Stimulated activated CD8-positive, alpha-beta memory T cell treated with anti-CD3 and anti-CD28 coated beads, Interleukin-12 subunit alpha, Interleukin-12 subunit beta, amount 100 ng/mL, for 24 hours (primary cell): Measurements from ENCODE around the gene ST8SIA4.

Source experiments
- DNase-seq: peaks from one replicate; pipeline ENCODE4 v3.0.0-alpha.2; 2020; ENCODE audit errors: extremely low read depth

Gene ST8SIA4, protein sequence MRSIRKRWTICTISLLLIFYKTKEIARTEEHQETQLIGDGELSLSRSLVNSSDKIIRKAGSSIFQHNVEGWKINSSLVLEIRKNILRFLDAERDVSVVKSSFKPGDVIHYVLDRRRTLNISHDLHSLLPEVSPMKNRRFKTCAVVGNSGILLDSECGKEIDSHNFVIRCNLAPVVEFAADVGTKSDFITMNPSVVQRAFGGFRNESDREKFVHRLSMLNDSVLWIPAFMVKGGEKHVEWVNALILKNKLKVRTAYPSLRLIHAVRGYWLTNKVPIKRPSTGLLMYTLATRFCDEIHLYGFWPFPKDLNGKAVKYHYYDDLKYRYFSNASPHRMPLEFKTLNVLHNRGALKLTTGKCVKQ

DNA sequence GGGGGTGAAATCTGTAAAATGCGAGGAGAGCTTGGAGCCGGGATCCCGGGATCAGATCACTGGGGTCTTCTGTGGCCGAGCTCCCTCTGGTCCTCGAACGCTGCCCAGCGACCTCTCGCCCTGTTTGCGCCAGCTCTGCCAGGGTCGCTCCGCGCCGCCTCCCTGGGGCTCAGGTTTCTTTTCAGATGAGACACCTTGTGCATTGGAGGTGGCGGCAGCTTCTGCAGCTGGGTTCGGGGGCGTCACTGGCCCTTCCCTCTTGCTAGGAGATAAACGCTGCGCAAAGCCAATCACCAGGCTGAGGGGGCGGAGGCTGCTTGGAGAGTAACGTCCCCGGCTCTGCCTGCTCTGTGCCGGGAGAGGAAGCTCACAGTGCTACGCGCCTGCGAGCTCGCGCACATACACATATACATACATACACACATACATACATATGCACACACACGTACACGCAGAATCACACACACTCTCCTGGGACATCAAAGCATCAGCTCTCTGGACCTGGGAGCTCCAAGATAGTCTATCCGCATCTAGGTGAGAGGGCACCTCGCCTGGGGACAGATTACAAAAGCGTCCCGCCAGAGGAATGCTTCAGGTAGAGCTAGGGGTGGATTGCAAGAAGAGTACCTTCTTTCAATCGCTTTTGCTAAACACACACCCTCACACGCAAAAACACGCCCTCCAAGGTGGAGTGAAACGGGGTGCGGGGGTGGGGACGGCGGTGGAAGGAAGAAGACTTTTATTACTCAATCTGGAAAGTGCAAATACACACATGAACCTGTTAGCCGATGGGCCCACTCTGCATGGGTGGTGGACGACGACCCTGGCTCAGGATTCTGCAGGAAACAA, at the start of gene ST8SIA4:
TSS of gene ST8SIA4 (minus strand) at position 244 of the 849 bp plus-strand sequence. CDS start 327 bp downstream, outside the sequence.
- peak; percentile 82 for DNase-seq

DNA sequence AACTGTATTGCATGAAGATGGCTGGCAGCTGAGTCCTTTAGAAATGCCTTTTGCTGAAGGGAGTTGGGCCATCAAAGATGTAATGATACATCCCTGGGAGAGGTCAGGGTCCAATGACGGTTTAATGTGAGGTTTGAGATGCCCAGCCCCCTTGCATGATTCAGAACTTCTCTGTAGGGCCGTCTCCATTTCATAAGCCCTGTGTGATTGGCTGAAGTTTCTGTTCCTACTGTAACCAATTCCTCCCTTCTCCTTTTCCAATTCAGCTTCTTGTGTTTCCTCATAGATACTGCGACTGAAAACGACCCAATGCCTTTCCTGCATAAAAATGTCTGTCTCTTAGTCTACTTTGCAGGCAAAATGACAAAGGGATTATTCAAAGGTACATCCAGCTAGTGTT, 47.9 kb upstream of the ST8SIA4 start:
- DNase-seq, result no peak

DNA sequence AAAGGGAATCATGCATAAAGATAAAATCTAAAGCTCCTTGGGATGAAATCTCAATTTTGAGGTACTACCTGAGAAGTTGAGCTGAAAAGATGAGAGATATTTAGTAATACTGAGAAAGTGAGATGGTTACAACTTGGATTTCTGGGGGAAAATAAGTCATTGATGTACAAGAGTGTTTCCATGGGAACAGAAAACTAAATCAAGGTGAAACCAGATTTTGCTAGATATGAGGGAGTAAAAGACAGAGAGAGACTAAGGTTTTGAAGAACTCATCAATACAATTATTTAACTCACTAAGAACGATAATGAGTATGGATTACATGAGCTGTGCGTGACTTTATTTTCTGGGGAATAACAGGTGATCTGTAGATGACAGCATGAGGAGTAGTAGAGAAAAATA, 10.2 kb upstream of the ST8SIA4 start:
- DNase-seq, result no peak

DNA sequence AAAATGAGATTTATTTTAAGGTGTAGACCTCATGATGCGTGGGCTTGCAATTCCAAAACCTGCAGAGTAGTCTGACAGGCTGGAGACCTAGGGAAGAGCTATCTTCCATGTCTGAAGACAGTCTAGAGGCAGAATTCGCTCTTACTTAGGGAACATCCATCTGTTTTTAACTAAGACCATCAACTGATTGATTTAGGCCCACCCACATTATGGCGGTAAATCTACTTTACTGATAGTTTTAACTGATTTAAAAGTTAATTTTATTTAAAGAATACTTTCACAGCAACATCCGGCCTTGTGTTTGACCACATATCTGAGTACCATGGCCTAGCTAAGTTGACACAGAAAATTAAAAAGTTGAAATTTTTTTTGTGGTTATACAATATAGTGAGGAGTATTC, 6.0 kb upstream of the ST8SIA4 start:
- DNase-seq, result no peak

DNA sequence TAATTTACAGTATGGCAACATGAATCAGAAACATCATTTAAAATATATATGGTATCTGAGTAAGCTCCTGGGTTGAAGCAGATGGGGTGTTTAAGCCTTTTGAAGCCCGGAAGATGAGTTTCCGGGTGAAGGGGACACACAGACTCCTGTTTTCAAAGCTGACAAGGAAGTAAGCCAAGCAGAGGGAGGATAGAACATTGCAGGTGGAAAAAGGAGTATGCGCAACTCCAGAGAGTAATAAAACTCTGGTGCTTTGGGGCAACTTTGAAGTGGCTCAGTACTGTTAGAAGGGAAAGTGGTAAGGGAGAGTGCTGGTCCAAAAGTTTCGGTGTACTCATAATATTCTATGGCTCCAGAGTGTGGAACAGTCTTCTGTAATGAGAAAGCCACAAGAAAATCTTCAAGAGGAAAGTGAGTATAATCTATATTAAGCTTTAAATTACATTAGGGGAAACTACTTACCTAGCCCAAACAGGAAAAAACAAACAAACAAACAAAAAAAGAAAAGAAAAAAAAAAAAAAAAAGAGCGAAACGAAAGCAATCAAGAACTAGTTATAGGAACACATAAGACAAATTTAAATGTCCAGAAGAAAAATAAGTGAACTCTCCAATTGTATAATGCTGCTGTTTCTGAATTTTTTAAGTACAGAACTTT, 2.3 kb upstream of the ST8SIA4 start:
- no peak for DNase-seq

DNA sequence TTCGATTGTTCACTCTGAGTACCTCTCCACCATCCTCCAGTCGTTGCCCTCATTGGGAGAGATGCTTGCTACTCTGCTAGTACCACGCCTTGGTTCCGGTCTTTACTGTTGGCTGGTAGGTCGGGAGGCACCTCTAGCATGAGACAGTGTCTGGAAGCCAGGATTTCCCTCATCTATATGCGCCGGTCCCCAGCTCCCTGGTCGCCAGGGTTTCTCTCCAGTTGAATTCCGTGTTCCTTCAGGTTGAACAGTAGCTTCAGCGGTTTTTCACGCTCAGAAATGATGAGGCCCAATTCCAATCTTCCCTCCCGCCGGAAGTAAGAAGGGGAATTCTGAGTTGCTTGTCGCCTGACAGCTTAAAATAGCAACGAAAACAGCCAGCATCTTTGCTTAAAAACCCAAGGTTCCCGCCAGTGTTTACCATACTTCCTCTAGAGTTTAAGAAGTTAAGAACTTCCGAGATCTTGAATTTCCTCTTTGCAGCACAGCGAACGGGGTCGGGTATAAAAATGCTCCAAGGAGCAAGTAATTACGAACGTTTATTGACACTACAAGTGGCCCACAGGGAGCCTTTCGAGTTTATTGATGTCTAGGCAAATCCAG, 1.3 kb upstream of the ST8SIA4 start:
- DNase-seq, result no peak

DNA sequence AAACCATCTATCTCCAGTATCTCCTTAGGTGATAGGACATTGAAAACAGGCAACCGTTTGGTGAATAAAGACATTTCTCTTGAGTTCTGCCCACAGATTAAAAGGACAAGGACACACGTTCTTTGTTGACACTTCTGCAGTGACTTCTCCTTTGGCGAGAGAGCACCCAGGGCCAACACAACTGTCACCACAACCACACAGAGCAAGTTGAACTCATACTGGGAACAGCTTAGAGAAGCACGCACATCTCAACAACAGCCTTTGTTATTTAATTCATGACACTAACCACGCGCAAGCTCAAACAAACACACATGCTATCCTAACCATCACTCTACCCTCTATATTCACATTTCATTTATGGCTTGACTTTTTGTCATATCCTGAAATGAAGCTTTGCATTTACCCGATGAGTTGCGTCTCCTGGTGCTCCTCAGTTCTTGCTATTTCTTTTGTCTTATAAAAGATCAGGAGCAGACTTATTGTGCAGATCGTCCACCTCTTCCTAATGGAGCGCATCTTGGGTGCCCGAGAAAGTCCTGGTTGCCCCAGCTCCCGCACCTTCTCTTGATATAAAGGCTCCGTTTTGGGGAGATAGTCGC, 543 bp downstream of the ST8SIA4 start:
- no peak for DNase-seq

DNA sequence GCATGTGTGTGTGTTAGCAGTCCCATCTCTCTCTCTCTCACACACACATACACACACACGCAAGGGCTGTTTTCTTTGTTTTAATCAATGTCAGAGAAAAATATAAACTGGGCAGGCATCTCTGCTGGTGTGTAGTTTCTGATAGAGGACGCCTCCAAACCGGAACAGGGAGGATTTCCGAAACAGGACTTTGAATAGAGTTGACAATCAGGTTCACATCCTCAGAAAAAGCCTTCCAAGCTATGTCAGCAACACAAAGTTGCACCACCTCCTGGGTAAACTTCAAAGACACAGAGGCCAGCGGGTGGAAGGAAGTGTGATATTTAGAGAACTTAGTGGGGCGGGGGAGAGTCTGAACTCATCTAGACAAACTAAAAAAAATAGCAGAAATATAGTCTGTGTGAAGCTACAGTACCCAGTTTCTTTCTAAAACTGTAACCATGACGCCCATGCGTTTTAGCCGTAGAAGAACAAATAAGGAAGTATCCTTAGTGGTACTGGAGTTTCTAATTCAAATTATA, 1.2 kb downstream of the ST8SIA4 start:
- DNase-seq, result no peak

DNA sequence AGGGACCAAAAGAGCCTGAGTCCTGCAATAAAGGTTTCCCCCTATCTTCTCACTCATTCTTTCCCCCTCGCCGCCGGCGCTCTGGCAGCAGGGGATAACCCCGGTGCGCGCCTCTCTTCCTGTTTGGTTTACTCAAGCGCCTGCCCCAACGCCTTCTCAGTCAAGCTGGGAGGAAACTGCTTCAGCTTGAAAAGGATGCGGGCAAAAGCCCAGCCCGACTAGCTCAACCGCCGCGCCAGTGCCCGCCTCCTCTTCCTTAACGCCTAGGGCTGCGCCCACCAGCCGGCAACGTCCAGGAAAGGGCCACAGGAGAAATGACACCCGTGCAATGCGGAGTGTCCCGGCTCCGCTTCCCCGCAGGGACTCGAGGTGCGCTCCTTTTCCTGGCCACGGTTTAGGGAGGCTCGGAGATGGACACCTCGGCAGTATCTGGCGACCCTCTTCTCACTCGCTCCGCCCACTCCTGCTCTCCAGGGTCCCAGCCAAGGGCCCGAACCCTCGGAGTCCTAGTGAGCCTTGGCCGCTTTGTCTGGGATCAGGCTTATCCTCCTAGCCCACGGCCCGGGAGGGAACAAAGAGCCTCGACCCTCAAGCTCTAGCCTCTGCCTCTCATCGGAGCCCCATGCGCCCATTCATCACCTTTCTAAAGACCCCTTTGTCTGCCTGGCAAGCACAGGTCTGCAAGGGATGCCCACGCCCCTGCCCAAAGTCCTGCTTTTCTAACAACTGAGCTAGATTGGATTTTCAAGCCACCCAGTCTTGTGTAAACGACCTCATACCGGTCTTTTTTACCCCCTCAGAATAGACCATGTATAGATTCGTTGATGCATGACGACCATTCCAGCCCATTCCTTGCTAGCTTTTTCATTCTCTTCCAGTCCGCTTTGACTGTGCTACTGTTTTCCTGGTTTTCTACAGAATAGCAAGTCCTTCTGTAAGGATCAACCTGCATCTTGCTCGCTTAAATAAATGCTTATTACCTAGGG, 2.0 kb downstream of the ST8SIA4 start:
- peak; percentile 81 for DNase-seq

DNA sequence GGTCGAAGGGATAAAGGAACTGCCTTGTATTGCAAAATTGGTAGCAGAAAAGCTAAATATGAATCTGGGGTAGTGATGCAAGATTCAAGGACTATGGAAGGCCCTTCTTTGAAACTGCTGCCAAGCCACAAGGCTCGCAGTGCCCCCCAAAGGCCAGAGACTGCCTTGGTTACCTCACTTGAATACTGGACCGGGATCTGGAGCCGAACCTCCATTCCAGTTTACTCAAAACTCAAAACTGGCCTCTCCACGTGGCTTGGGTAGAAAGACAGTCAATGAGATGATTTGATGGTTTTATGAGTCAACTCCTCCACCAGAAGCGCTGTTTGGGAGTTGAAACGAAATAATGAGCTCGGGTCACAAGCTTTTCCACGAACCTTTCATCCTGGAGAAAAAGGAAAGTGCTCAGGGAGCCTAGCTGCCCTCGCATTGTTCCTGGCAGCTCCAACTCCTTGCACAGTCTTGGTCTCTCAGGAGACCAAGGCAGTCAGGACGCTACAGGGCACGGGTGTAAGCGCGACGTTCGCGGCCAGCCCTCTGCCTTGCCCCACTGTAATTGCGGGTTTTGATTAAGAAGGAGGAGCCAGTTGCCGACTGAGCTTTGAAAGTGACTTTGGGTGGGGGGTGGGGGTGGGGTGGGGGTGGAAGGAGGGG, 2.8 kb downstream of the ST8SIA4 start:
- no peak for DNase-seq

DNA sequence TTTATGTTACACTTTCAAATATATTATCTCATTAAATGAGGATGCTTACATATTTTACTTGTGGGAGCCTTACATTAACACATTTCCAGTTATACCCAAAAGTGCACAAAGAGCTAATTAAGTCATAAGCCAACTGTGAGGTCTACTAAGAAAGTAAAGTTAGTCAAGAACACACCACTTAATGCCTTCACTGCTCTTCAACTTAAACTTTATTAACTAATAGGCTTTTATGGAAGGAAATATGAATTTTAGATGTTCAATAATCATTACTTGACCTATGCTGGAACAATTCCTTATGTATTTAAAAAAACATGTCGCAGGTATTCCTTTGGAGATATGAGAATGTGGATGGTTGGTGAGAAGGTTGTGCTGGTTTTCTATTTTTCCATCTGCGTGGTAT, 3.4 kb downstream of the ST8SIA4 start:
- DNase-seq, result no peak

DNA sequence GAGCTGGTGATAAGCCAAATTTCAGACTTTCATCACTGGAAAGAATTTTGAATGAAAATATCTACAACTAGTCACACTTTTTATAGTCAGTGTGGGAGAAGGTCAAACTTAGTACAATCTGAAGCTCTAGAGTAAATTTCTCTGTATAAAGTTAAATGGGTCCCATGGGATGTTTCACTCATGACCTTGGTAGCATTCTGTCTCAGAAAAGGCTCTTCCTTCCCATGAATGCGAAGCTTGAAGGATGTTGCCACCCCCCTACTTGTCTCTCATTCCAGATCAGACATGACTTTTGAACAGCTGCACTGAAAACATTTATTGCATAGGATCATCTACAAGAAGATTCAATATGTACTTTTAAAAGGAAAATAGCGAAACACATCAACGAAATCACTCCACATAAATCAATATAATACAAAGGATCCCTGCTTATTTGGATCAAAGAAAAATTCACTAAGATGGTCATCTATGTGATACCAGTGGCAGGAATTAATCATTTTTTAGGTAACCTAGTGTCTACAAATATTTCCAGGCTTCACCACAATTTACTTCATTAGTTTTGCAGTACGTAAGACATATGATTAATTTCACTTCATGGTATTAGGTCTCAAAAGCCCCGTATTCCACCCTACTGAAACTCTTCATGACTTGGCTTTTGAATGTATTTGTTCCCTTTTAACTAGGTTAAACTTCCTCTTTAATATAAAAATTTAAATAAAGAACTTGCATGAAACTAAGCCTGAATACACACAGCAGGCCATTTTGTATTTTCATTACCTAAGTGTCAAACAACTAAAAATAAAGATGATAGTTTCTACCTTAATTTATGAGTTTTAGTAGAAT, 4.4 kb downstream of the ST8SIA4 start:
- DNase-seq, result no peak

DNA sequence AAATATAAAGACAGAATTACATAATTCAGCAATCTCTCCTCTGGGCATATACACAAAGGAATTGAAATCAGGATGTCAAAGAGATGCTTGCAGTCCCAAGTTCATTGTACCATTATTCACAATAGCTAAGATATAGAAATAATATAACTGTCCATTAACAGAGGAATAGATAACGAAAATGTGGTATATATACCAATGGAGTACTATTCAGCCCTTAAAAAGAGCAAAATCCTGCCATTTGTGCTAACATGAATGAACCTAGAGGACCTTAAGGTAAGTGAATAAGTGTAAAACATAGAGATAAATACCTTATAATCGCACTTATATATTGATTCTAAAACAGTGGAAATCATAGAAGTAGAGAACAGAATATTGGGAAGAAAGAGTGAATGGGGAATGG, 7.0 kb downstream of the ST8SIA4 start:
- no peak for DNase-seq

DNA sequence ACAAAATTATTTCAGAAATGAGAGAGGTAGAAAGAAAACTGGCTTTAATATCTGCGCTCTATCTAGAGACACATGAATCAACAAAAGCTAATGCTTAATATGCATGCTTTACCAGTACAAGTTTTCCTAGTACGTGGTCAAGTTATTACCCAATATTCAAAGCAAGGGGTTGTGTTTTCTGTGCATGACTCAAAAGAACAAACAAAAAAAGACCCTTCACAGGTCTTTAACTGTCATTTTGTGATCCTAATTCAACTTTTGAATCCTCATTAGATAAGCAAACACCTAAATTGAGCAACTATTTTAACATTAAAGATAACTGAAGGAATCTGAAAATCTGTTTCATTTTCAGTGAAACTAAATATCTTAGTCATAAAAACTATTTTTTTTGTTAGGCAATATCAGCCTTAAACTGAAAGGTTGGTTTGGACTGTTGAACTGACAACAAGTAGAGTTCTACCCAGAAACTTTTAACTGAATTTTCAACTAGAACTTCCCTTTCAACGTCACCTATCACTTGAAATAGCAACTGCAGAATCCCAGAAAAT, 12.5 kb downstream of the ST8SIA4 start:
- no peak for DNase-seq

DNA sequence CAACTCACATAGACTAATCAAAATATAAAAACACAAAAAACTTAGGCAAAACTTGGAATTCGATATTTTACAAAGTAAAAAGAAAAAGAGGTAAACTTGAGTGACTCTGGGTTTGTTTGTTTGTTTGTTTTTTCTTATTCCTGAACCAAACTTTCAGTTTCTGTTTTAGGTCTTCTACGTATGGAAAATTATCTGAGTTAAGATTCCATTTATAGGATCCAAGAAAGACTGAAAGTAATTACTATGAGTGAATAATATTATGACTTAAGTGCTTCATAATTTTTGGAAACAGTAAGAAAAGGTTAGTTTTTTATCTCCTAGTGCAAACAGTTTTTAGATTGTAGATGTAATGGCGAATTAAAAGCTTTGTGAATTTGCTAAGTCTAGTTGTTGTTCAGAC, 13.2 kb downstream of the ST8SIA4 start:
- no peak for DNase-seq

DNA sequence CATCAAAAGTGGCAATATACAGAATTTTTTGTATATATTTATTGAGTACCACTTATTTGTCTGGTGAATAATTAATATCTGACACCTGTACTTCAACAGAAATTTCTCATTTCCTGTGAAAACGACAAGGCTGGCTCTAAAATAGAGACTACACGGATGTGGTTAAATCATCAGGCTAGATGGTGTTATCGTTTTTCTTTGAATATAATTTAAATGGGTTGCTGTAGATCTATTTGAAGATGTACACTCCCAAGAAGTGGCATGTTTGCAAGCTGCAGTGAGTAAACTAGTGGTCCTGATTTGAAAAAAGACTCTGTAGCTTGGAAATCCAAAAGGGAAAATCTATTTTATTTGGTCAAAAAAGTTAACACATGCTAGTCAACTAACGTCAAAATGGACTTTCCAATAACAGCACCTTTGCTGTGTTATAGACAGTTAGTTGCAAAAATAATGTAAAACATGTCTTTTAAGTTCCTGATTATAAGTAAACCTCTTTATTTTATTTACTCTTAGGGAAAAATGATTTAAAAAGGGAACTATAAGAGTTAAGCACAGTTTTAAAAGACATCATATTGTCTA, 13.8 kb downstream of the ST8SIA4 start:
- DNase-seq, result no peak

DNA sequence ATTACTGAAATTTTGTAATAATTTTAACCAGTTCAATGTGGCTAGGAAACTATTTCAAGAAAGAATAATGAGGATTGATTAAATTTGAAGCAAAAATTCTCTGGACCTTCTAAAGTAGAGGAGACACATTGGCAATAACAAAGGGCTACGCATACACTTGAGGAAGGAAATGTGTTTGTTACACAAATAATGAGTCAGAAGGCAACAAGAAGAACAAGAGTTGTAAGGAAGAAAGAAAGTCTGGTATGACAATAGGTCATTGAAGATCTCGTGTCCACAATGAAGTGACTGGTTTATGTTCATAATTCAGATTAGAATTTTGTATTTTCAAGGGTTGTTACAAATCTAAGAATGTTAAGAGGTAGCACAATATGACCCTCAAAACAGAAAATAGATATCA, 25.8 kb downstream of the ST8SIA4 start:
- no peak for DNase-seq
